Glutamatergic neuron (in vitro differentiated cells): ENCODE results near the gene TAS1R1. TPM values are rescaled to one million over a fixed set of nuclear protein-coding genes. Genes with fewer than 3 reads are reported as not detected.

Experiments used
- DNase-seq: peaks from one replicate; pipeline ENCODE4 v3.0.0; 2022
- H3K27ac Mint-ChIP-seq: one replicate; pipeline ENCODE4 v1.8.0; 2020; ENCODE audit warnings: mild to moderate bottlenecking, mixed read lengths, inconsistent platforms; ENCODE audit not compliant: unreplicated experiment
- H3K27me3 Mint-ChIP-seq: one replicate; pipeline ENCODE4 v1.8.0; 2020; ENCODE audit warnings: mild to moderate bottlenecking, moderate library complexity, mixed read lengths, inconsistent platforms; ENCODE audit not compliant: unreplicated experiment
- H3K36me3 Mint-ChIP-seq: one replicate; pipeline ENCODE4 v1.8.0; 2020; ENCODE audit warnings: mild to moderate bottlenecking, mixed read lengths, inconsistent platforms; ENCODE audit not compliant: unreplicated experiment
- H3K4me1 Mint-ChIP-seq: one replicate; pipeline ENCODE4 v1.8.0; 2020; ENCODE audit warnings: mild to moderate bottlenecking, low read depth, mixed read lengths, inconsistent platforms; ENCODE audit not compliant: unreplicated experiment
- H3K4me3 Mint-ChIP-seq: one replicate; pipeline ENCODE4 v1.8.0; 2020; ENCODE audit warnings: mild to moderate bottlenecking, mixed read lengths, inconsistent platforms; ENCODE audit not compliant: unreplicated experiment
- H3K9me3 Mint-ChIP-seq: one replicate; pipeline ENCODE4 v1.8.0; 2020; ENCODE audit warnings: mild to moderate bottlenecking, moderate library complexity, mixed read lengths, inconsistent platforms; ENCODE audit not compliant: unreplicated experiment
- CTCF ChIP-seq: fragments of 200-600 bp; sonication (generic); IDR thresholded peaks from one replicate; pipeline ENCODE4 v1.5.0; 2021; ENCODE audit not compliant: partially characterized antibody, unreplicated experiment
- total RNA-seq: library from RNA; stranded (reverse); fragmentation: NEBNext Ultra II Directional; extraction: Animal tissue kit (Norgen Biotek cat#: 25700); gene quantifications from one replicate; pipeline ENCODE4 v1.2.1, GENCODE V29; 2021; ENCODE audit not compliant: unreplicated experiment

TAS1R1 gene
- total RNA-seq, 1 donor from 2014 or later, result not detected

GRCh38 chr1:6600410-6601048 lies 45.4 kb downstream of the TAS1R1 start:
- peak overlapping the region; percentile 94 for H3K4me3 Mint-ChIP-seq
- H3K27me3 Mint-ChIP-seq, result peaks cover 9% of the 10 kb centered on the region
- H3K27ac Mint-ChIP-seq, result peak overlapping the region; percentile 88
- peaks cover 22% of the 10 kb centered on the region for H3K4me1 Mint-ChIP-seq
- H3K36me3 Mint-ChIP-seq, result no peaks in the 10 kb centered on the region
- no peak for DNase-seq
- peaks cover 13% of the 10 kb centered on the region for H3K9me3 Mint-ChIP-seq
- no peak for TF ChIP-seq CTCF

GRCh38 chr1:6601049-6601922 lies 46.2 kb downstream of the TAS1R1 start:
- H3K36me3 Mint-ChIP-seq, result no peaks in the 10 kb centered on the region
- no peak for DNase-seq
- TF ChIP-seq CTCF, result no peak
- peak overlapping the region; percentile 94 for H3K4me3 Mint-ChIP-seq
- H3K9me3 Mint-ChIP-seq, result peaks cover 13% of the 10 kb centered on the region
- H3K27ac Mint-ChIP-seq, result peak overlapping the region; percentile 88
- peaks cover 22% of the 10 kb centered on the region for H3K4me1 Mint-ChIP-seq
- peaks cover 9% of the 10 kb centered on the region for H3K27me3 Mint-ChIP-seq

- H3K9me3 Mint-ChIP-seq, result peaks cover 13% of the 10 kb centered on the region
- H3K27ac Mint-ChIP-seq, result peak overlapping the region; percentile 62
- H3K27me3 Mint-ChIP-seq, result peaks cover 9% of the 10 kb centered on the region
- no peak for DNase-seq
- peak overlapping the region; percentile 94 for H3K4me3 Mint-ChIP-seq
- no peak for TF ChIP-seq CTCF
- H3K36me3 Mint-ChIP-seq, result no peaks in the 10 kb centered on the region
- peaks cover 22% of the 10 kb centered on the region for H3K4me1 Mint-ChIP-seq
These were observed 47.0 kb downstream of the TAS1R1 start for GRCh38 chr1:6601923-6602668.

GRCh38 chr1:6602669-6603237 lies 47.6 kb downstream of the TAS1R1 start, which contains the start of gene KLHL21:
Gene KLHL21 (minus strand): TSS chr1:6602869. CDS start chr1:6602817, 52 bp downstream.
- Mint-ChIP-seq H3K36me3 (no peaks in the 10 kb centered on the region), H3K4me3 (peak within 1 kb of the TSS; percentile 94), H3K9me3 (peaks cover 13% of the 10 kb centered on the region), H3K27me3 (peaks cover 9% of the 10 kb centered on the region), H3K4me1 (peaks cover 22% of the 10 kb centered on the region), H3K27ac (peak within 1 kb of the TSS; percentile 75)
- peak; percentile 76 for DNase-seq
- no peak for TF ChIP-seq CTCF
